SU-DHL-6 (cell line): Measurements from ENCODE around the gene SPARC.

Experiments used
- EZH2phosphoT487 ChIP-seq: fragments of 200-600 bp; sonication (generic), shearing (Covaris generic); conservative IDR thresholded peaks from 2 replicates; pipeline ENCODE4 v1.6.1; 2018; ENCODE audit warnings: mild to moderate bottlenecking, antibody characterized with exemption, low read length, moderate library complexity, mixed read lengths
- TF ChIP-seq, protein P1 (sequence below): fragments of 200-600 bp; sonication (generic); IDR thresholded peaks from one replicate; pipeline ENCODE4 v1.5.1; 2017; ENCODE audit warnings: antibody characterized with exemption, mild to moderate bottlenecking, low read length, moderate library complexity; ENCODE audit not compliant: insufficient read depth, poor library complexity, severe bottlenecking

DNA sequence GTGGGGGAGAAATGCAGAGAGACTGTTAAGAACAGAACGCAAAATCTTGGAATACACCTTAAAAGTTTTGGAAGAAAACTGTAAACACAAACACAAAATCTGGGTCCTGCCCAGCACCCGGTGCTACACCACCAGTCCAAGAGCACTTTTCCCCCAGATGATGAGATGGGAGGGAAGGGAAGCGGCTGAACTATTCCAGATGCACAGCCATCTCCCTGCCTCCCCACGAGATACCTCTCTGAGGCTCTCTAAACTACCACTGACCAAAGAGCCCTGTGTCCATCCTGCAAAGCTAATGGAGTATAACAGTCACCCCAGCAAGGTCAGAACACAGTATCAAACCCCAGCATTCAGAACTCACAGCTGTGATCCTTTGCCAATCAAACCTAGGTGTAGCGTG is 8.0 kb downstream of the SPARC start:
- TF ChIP-seq, protein P1, sequence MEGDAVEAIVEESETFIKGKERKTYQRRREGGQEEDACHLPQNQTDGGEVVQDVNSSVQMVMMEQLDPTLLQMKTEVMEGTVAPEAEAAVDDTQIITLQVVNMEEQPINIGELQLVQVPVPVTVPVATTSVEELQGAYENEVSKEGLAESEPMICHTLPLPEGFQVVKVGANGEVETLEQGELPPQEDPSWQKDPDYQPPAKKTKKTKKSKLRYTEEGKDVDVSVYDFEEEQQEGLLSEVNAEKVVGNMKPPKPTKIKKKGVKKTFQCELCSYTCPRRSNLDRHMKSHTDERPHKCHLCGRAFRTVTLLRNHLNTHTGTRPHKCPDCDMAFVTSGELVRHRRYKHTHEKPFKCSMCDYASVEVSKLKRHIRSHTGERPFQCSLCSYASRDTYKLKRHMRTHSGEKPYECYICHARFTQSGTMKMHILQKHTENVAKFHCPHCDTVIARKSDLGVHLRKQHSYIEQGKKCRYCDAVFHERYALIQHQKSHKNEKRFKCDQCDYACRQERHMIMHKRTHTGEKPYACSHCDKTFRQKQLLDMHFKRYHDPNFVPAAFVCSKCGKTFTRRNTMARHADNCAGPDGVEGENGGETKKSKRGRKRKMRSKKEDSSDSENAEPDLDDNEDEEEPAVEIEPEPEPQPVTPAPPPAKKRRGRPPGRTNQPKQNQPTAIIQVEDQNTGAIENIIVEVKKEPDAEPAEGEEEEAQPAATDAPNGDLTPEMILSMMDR: no peak
- no peak for TF ChIP-seq EZH2phosphoT487
